IMR-90 (cell line): ENCODE results near the gene IER5L. TPM values are rescaled to one million over a fixed set of nuclear protein-coding genes. Genes with fewer than 3 reads are reported as not detected.

Experiments used
- ATAC-seq: fragments of 200-7000 bp; cut with Tn5 transposase; 2 replicates; pipeline ENCODE4 v1.9.1; 2020; ENCODE audit warnings: low read depth, mild to moderate bottlenecking, moderate library complexity
- BruUV-seq: library from RNA; stranded (reverse); fragments of 400-500 nt; replicated peaks from 2 replicates; lab custom pipeline; 2021; lab: Mats Ljungman, UMichigan
- CTCF ChIA-PET: fragments of 300-600 bp; formaldehyde crosslinking; extraction: SDS; loops from one replicate; lab custom pipeline; 2021; ENCODE audit warnings: antibody characterized with exemption; lab: Yijun Ruan, JAX
- POLR2A ChIA-PET: fragments of 300-600 bp; sonication (Branson Sonifier 250); formaldehyde crosslinking; loops from one replicate; lab custom pipeline; 2022; ENCODE audit warnings: antibody characterized with exemption; ENCODE audit not compliant: unreplicated experiment; lab: Charles Lee
- DNase-seq: peaks from one replicate; pipeline ENCODE4 v3.0.0; 2013
- H2AFZ ChIP-seq: replicated peaks from 2 replicates; pipeline ENCODE3; 2013; ENCODE audit warnings: low read length, mild to moderate bottlenecking; ENCODE audit not compliant: poor library complexity
- H2AK5ac ChIP-seq: 2 replicates; pipeline ENCODE4 v1.6.1; 2013; ENCODE audit warnings: low read depth, low read length, inconsistent platforms
- H2AK9ac ChIP-seq: replicated peaks from 2 replicates; pipeline ENCODE3; 2013; ENCODE audit warnings: mild to moderate bottlenecking, low read depth, low read length, moderate library complexity; ENCODE audit not compliant: poor library complexity
- H2BK120ac ChIP-seq: 2 replicates; pipeline ENCODE4 v1.6.1; 2013; ENCODE audit warnings: low read depth, low read length, inconsistent platforms
- H2BK15ac ChIP-seq: 3 replicates; pipeline ENCODE4 v1.6.1; 2013; ENCODE audit warnings: low read depth, low read length, inconsistent platforms
- H2BK20ac ChIP-seq: 2 replicates; pipeline ENCODE4 v1.6.1; 2013; ENCODE audit warnings: low read depth, mild to moderate bottlenecking, inconsistent platforms, low read length, moderate library complexity
- H2BK5ac ChIP-seq: 2 replicates; pipeline ENCODE4 v1.6.1; 2013; ENCODE audit warnings: mild to moderate bottlenecking, low read depth, low read length, inconsistent platforms; ENCODE audit not compliant: poor library complexity, severe bottlenecking
- H3K14ac ChIP-seq: replicated peaks from 2 replicates; pipeline ENCODE4 v1.6.1; 2013; ENCODE audit warnings: low read depth, low read length, inconsistent platforms
- H3K18ac ChIP-seq: 2 replicates; pipeline ENCODE4 v1.6.1; 2013; ENCODE audit warnings: low read depth, low read length, control low read depth
- H3K23ac ChIP-seq: 2 replicates; pipeline ENCODE4 v1.6.1; 2013; ENCODE audit warnings: low read depth, low read length, inconsistent platforms
- H3K27ac ChIP-seq: 2 replicates; pipeline ENCODE4 v1.5.1; 2013; ENCODE audit warnings: mild to moderate bottlenecking, control low read depth, low read length; ENCODE audit not compliant: insufficient read depth
- H3K27me3 ChIP-seq: 2 replicates; pipeline ENCODE4 v1.6.1; 2013; ENCODE audit warnings: low read length; ENCODE audit not compliant: control insufficient read depth, insufficient read depth
- H3K36me3 ChIP-seq: 2 replicates; pipeline ENCODE4 v1.6.1; 2013; ENCODE audit warnings: low read length, mixed read lengths; ENCODE audit not compliant: control insufficient read depth, insufficient read depth
- H3K4ac ChIP-seq: 2 replicates; pipeline ENCODE4 v1.6.1; 2013; ENCODE audit warnings: low read depth, low read length, inconsistent platforms
- H3K4me1 ChIP-seq: 2 replicates; pipeline ENCODE4 v1.6.1; 2013; ENCODE audit warnings: low read length, mixed read lengths; ENCODE audit not compliant: control insufficient read depth, insufficient read depth
- H3K4me2 ChIP-seq: 2 replicates; pipeline ENCODE4 v1.6.1; 2013; ENCODE audit warnings: low read depth, mild to moderate bottlenecking, control low read depth, low read length, moderate library complexity
- H3K4me3 ChIP-seq: 2 replicates; pipeline ENCODE4 v1.5.1; 2013; ENCODE audit warnings: low read depth, mild to moderate bottlenecking, control low read depth, low read length, moderate library complexity; ENCODE audit not compliant: insufficient read depth
- H3K56ac ChIP-seq: 2 replicates; pipeline ENCODE4 v1.6.1; 2013; ENCODE audit warnings: low read length, inconsistent platforms; ENCODE audit not compliant: insufficient read depth; ENCODE audit errors: extremely low read depth
- H3K79me1 ChIP-seq, 2 experiments: 2 replicates each; pipeline ENCODE4 v1.6.1; 2013; ENCODE audit warnings: low read length in 2 of 2, inconsistent platforms in 1 of 2, low read depth in 1 of 2
- H3K9ac ChIP-seq: 2 replicates; pipeline ENCODE4 v1.6.1; 2013; ENCODE audit warnings: low read depth, low read length, control low read depth
- H3K9me1 ChIP-seq: 2 replicates; pipeline ENCODE4 v1.6.1; 2013; ENCODE audit warnings: low read length, inconsistent platforms; ENCODE audit not compliant: insufficient read depth
- H3K9me3 ChIP-seq: 2 replicates; pipeline ENCODE4 v1.6.1; 2013; ENCODE audit warnings: low read length; ENCODE audit not compliant: control insufficient read depth, insufficient read depth
- H4K20me1 ChIP-seq: 2 replicates; pipeline ENCODE4 v1.6.1; 2013; ENCODE audit warnings: low read length, inconsistent platforms; ENCODE audit not compliant: insufficient read depth
- H4K5ac ChIP-seq: 2 replicates; pipeline ENCODE4 v1.6.1; 2013; ENCODE audit warnings: mild to moderate bottlenecking, low read depth, low read length, control low read depth
- H4K8ac ChIP-seq, 2 experiments: 2 replicates each; pipeline ENCODE4 v1.6.1; 2013; ENCODE audit warnings: low read depth in 2 of 2, low read length in 2 of 2, control low read depth in 1 of 2, inconsistent platforms in 1 of 2
- H4K91ac ChIP-seq: 2 replicates; pipeline ENCODE4 v1.6.1; 2013; ENCODE audit warnings: low read depth, low read length, inconsistent platforms; ENCODE audit not compliant: insufficient read depth
- CEBPB ChIP-seq: IDR thresholded peaks from 2 replicates; pipeline ENCODE4 v1.6.1; 2012; ENCODE audit warnings: low read depth, low read length, improper control_type of control experiment
- ELK1 ChIP-seq: fragments of 150-350 bp; IDR thresholded peaks from 2 replicates; pipeline ENCODE4 v1.6.1; 2016; ENCODE audit warnings: low read depth, mild to moderate bottlenecking, low read length, moderate library complexity, borderline replicate concordance
- MAZ ChIP-seq: IDR thresholded peaks from 2 replicates; pipeline ENCODE4 v1.6.1; 2012; ENCODE audit warnings: low read depth, mild to moderate bottlenecking, low read length, improper control_type of control experiment, moderate library complexity, borderline replicate concordance
- POLR2A ChIP-seq: IDR thresholded peaks from 2 replicates; pipeline ENCODE4 v1.6.1; 2012; ENCODE audit warnings: mild to moderate bottlenecking, low read depth, low read length
- RAD21 ChIP-seq: IDR thresholded peaks from 2 replicates; pipeline ENCODE4 v1.6.1; 2012; ENCODE audit warnings: low read length, improper control_type of control experiment
- RFX5 ChIP-seq: IDR thresholded peaks from 2 replicates; pipeline ENCODE4 v1.8.0; 2012; ENCODE audit warnings: low read depth, mild to moderate bottlenecking, low read length, moderate library complexity
- SMC3 ChIP-seq: fragments of 150-350 bp; IDR thresholded peaks from 2 replicates; pipeline ENCODE4 v1.6.1; 2016; ENCODE audit warnings: low read depth, mild to moderate bottlenecking, antibody characterized with exemption, low read length, moderate library complexity
- USF2 ChIP-seq: fragments of 150-350 bp; IDR thresholded peaks from 2 replicates; pipeline ENCODE4 v1.6.1; 2017; ENCODE audit warnings: mild to moderate bottlenecking, antibody characterized with exemption, low read length, low read depth
- WGBS, 2 experiments: methylation state at CpG; one replicate each; pipeline versions ENCODE4 v1.1.5 to v1.1.7; 2013; ENCODE audit warnings: missing lambda C conversion rate in 2 of 2; ENCODE audit not compliant: insufficient read length in 1 of 2; ENCODE audit errors: extremely low coverage in 2 of 2; 5-methylcytosine and 5-hydroxymethylcytosine counted together
- dilution Hi-C: fragments of 300-500 bp; cut with HindIII; formaldehyde crosslinking; loops from one replicate; pipeline ENCODE4 v1.14.3; 2018; ENCODE audit warnings: low sequenced_read_pairs; ENCODE audit not compliant: unreplicated experiment
- in situ Hi-C: fragments of 300-500 bp; cut with MboI; formaldehyde crosslinking; loops from 3 replicates; pipeline ENCODE4 v1.14.3; 2019; ENCODE audit warnings: low sequenced_read_pairs, inconsistent platforms, mixed read lengths
- intact Hi-C: fragments of 100-400 bp; cut with micrococcal nuclease; formaldehyde crosslinking; loops from 2 replicates; pipeline ENCODE4 v1.10.0; 2022
- polyA plus RNA-seq, 3 experiments: library from polyadenylated mRNA; depleted of rRNA; stranded (reverse); fragments of >200 nt; gene quantifications; 2 replicates each; pipeline ENCODE4 v1.2.3, GENCODE V29; 2012; ENCODE audit warnings: low replicate concordance in 1 of 3
- total RNA-seq: library from RNA; depleted of rRNA; stranded (reverse); fragments of >200 nt; gene quantifications from 2 replicates; pipeline ENCODE4 v1.2.3, GENCODE V29; 2012

IER5L gene
- total and polyA plus RNA-seq, 2 of the 4 experiments (the other 2 are of a cell fraction): 12.5 to 13.4 TPM

- Histone ChIP-seq H3K27ac (peak overlapping the region; percentile 94), H4K8ac (peak overlapping the region; percentile 83 to 98), H3K9me3 (no peaks in the 10 kb centered on the region), H3K23ac (peak overlapping the region; percentile 69), H2BK120ac (peak overlapping the region; percentile 97), H2BK15ac (peak overlapping the region; percentile 57; the same call in 2 of the 3 replicates), H2AK5ac (peak overlapping the region; percentile 98), H2BK20ac (peak overlapping the region; percentile 79), H3K4me3 (no peak overlapping the region), H3K4me2 (no peak overlapping the region; the same call in 1 of the 2 replicates), H3K14ac (peak overlapping the region; percentile 97), H2BK5ac (peak overlapping the region; percentile 94), H3K9ac (peak overlapping the region; percentile 72), H3K4ac (peak overlapping the region; percentile 99), H3K9me1 (peaks cover 20% of the 10 kb centered on the region), H3K36me3 (peaks cover 30% of the 10 kb centered on the region), H3K79me1 (peaks cover 21 to 82% of the 10 kb centered on the region in 2 experiments), H3K4me1 (peaks cover 47% of the 10 kb centered on the region), H2AFZ (peak overlapping the region; percentile 45), H3K56ac (peak overlapping the region; percentile 72), H2AK9ac (peak overlapping the region; percentile 98), H3K18ac (peak overlapping the region; percentile 83), H4K5ac (peak overlapping the region; percentile 87), H4K91ac (peak overlapping the region; percentile 94), H3K27me3 (no peaks in the 10 kb centered on the region), H4K20me1 (no peaks in the 10 kb centered on the region)
- CTCF ChIA-PET: interaction anchor here (0.5 to 1.5 kb wide), 4 partner anchors 26 to 888 kb away, joined by 3 to 5 read pairs (median 4); no protein-coding TSS in a partner anchor
- in situ Hi-C loops: no loop called here
- dilution Hi-C loops: no loop called here
- intact Hi-C loops: no loop called here
- WGBS, 2 experiments: no CpG with 5 or more reads among the region's 7 CpGs
- TF ChIP-seq CEBPB (no peak), USF2 (no peak), SMC3 (peak; percentile 7; the same call in 1 of the 2 replicates), RAD21 (peak; percentile 7; the same call in 1 of the 2 replicates), MAZ (peak; percentile 82; the same call in 1 of the 2 replicates), POLR2A (peak; percentile 46; the same call in 1 of the 2 replicates), ELK1 (no peak), RFX5 (no peak)
- DNase-seq: peak; percentile 94
- POLR2A ChIA-PET: interaction anchor here (0.8 to 1.0 kb wide), 2 partner anchors 26 to 32 kb away, joined by 3 to 4 read pairs; partner anchors contain the start of gene IER5L
- BruUV-seq: no TSS peak
- ATAC-seq: peak; percentile 57
Observed at GRCh38 chr9:129145841-129146292, 32.2 kb downstream of the IER5L start.
